K562 (cell line): ENCODE results near the gene ZFP36.

Experiments
- FIP1L1 ChIP-seq: fragments of 200-400 bp; formaldehyde crosslinking; IDR thresholded peaks from 2 replicates; pipeline ENCODE4 v1.6.1; 2018; ENCODE audit warnings: mild to moderate bottlenecking, low read depth, low read length; ENCODE audit not compliant: poor library complexity, severe bottlenecking
- MYC ChIP-seq, 2 experiments: fragments of 250-450 bp in 1 of 2; sonication (Bioruptor Pico) in 1 of 2; IDR thresholded peaks; 2 replicates each; pipeline versions ENCODE4 v1.5.1 to v1.6.1; 2012 to 2021; ENCODE audit warnings: low read depth in 2 of 2, borderline replicate concordance in 1 of 2, improper control_type of control experiment in 1 of 2, low read length in 1 of 2, mild to moderate bottlenecking in 1 of 2, moderate library complexity in 1 of 2
- NFYB ChIP-seq: IDR thresholded peaks from 2 replicates; pipeline ENCODE4 v1.6.1; 2011; ENCODE audit warnings: mild to moderate bottlenecking, moderate library complexity; ENCODE audit not compliant: insufficient read length; ENCODE audit errors: extremely low read depth
- NONO ChIP-seq, 2 experiments: fragments of 200-400 bp in 1 of 2; fragments of 450-650 bp in 1 of 2; formaldehyde crosslinking in 1 of 2; IDR thresholded peaks; 2 replicates each; pipeline ENCODE4 v1.6.1; 2017; ENCODE audit warnings: low read depth in 2 of 2, mild to moderate bottlenecking in 2 of 2, moderate library complexity in 2 of 2, low read length in 1 of 2
- TGIF2 ChIP-seq: sonication (generic); formaldehyde crosslinking; IDR thresholded peaks from 2 replicates; pipeline ENCODE4 v1.8.1; 2022; ENCODE audit warnings: mild to moderate bottlenecking, missing genetic modification reagents, moderate library complexity
- YY1 ChIP-seq, 3 experiments: IDR thresholded peaks; 2 replicates each; pipeline ENCODE4 v1.6.1; 2011; ENCODE audit warnings: low read length in 2 of 3, mild to moderate bottlenecking in 2 of 3, moderate library complexity in 2 of 3, borderline replicate concordance in 1 of 3, control low read depth in 1 of 3, low read depth in 1 of 3; ENCODE audit not compliant: insufficient read depth in 3 of 3, insufficient replicate concordance in 2 of 3, control insufficient read depth in 1 of 3, insufficient read length in 1 of 3; ENCODE audit errors: extremely low read depth in 1 of 3
- ZNF24 ChIP-seq: fragments of 450-650 bp; IDR thresholded peaks from 2 replicates; pipeline ENCODE4 v1.6.1; 2016
- TF ChIP-seq, protein P1 (sequence below): fragments of 250-450 bp; sonication (Bioruptor Pico); IDR thresholded peaks from 2 replicates; pipeline ENCODE4 v1.8.0; 2021; ENCODE audit warnings: moderate library complexity, mild to moderate bottlenecking, inconsistent platforms
- TF ChIP-seq, protein P2 (sequence below), 3 experiments: IDR thresholded peaks in 2 of 3; conservative IDR thresholded peaks in 1 of 3; 2 replicates each; pipeline ENCODE4 v1.5.1; 2011 to 2012; ENCODE audit warnings: low read length in 3 of 3, mild to moderate bottlenecking in 3 of 3, control low read depth in 2 of 3, improper control_type of control experiment in 1 of 3, inconsistent platforms in 1 of 3, low read depth in 1 of 3, mixed read lengths in 1 of 3, moderate library complexity in 1 of 3; ENCODE audit not compliant: insufficient read depth in 2 of 3
- TF ChIP-seq, protein P3 (sequence below), 2 experiments: fragments of 450-650 bp; formaldehyde crosslinking in 1 of 2; IDR thresholded peaks; 2 replicates each; pipeline versions ENCODE4 v1.4.0 to v1.6.1; 2014 to 2020; ENCODE audit warnings: mild to moderate bottlenecking in 2 of 2, borderline replicate concordance in 1 of 2, low read depth in 1 of 2
- TF ChIP-seq, protein P4 (sequence below): fragments of 450-650 bp; formaldehyde crosslinking; IDR thresholded peaks from 2 replicates; pipeline ENCODE4 v1.4.0; 2022; ENCODE audit warnings: mild to moderate bottlenecking, moderate library complexity

DNA sequence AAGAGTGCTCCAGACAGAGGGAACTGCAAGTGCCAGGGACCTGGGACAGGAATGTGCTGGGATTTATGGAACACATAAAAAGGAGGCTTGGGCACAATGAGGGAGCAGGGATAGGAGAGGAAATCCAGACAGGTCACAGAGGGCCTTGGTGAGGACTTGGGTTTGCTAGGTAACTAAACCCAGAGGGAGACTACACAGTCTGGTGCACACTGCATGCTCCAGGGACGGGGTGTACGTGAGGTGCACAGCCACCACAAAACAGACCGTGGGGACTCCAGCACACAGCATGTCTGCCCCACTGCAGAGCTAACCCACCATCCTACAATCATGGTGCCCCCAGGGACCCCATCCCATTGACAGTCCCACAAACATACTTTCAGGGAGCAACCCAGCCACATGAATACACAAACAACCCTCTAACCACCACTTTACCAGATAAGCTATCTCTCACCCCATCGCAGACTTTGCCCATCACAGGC lies 5.5 kb upstream of the ZFP36 start:
- TF ChIP-seq ZNF24 (no peak), TGIF2 (no peak), FIP1L1 (no peak), MYC (IDR thresholded peaks at IDR 0.05; ENCODE audit: low read depth, low read length) (0 out of 2 replicates have a peak, but pooled peaks have one; percentile 18), MYC (CRISPR knock-in tag; IDR thresholded peaks at IDR 0.05; ENCODE audit: borderline replicate concordance, low read depth) (no peak), NFYB (no peak), YY1 (IDR thresholded peaks at IDR 0.05; ENCODE audit: borderline replicate concordance in 1 of 3, control insufficient read depth in 1 of 3, extremely low read depth in 1 of 3, insufficient read depth in 3 of 3, insufficient read length in 1 of 3, insufficient replicate concordance in 2 of 3, low read depth in 1 of 3, low read length in 2 of 3) (no peak), NONO (IDR thresholded peaks at IDR 0.05; ENCODE audit: low read depth in 2 of 2, low read length in 1 of 2) (no peak)
- TF ChIP-seq, protein P1, sequence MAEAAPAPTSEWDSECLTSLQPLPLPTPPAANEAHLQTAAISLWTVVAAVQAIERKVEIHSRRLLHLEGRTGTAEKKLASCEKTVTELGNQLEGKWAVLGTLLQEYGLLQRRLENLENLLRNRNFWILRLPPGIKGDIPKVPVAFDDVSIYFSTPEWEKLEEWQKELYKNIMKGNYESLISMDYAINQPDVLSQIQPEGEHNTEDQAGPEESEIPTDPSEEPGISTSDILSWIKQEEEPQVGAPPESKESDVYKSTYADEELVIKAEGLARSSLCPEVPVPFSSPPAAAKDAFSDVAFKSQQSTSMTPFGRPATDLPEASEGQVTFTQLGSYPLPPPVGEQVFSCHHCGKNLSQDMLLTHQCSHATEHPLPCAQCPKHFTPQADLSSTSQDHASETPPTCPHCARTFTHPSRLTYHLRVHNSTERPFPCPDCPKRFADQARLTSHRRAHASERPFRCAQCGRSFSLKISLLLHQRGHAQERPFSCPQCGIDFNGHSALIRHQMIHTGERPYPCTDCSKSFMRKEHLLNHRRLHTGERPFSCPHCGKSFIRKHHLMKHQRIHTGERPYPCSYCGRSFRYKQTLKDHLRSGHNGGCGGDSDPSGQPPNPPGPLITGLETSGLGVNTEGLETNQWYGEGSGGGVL (CRISPR knock-in tag), result no peak
- TF ChIP-seq, protein P2, sequence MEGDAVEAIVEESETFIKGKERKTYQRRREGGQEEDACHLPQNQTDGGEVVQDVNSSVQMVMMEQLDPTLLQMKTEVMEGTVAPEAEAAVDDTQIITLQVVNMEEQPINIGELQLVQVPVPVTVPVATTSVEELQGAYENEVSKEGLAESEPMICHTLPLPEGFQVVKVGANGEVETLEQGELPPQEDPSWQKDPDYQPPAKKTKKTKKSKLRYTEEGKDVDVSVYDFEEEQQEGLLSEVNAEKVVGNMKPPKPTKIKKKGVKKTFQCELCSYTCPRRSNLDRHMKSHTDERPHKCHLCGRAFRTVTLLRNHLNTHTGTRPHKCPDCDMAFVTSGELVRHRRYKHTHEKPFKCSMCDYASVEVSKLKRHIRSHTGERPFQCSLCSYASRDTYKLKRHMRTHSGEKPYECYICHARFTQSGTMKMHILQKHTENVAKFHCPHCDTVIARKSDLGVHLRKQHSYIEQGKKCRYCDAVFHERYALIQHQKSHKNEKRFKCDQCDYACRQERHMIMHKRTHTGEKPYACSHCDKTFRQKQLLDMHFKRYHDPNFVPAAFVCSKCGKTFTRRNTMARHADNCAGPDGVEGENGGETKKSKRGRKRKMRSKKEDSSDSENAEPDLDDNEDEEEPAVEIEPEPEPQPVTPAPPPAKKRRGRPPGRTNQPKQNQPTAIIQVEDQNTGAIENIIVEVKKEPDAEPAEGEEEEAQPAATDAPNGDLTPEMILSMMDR (IDR thresholded peaks at IDR 0.05 in 2 of 3, conservative IDR thresholded peaks at IDR 0.05 in 1 of 3; ENCODE audit: insufficient read depth in 2 of 3, low read depth in 1 of 3, low read length in 3 of 3), result no peak
- TF ChIP-seq, protein P3, sequence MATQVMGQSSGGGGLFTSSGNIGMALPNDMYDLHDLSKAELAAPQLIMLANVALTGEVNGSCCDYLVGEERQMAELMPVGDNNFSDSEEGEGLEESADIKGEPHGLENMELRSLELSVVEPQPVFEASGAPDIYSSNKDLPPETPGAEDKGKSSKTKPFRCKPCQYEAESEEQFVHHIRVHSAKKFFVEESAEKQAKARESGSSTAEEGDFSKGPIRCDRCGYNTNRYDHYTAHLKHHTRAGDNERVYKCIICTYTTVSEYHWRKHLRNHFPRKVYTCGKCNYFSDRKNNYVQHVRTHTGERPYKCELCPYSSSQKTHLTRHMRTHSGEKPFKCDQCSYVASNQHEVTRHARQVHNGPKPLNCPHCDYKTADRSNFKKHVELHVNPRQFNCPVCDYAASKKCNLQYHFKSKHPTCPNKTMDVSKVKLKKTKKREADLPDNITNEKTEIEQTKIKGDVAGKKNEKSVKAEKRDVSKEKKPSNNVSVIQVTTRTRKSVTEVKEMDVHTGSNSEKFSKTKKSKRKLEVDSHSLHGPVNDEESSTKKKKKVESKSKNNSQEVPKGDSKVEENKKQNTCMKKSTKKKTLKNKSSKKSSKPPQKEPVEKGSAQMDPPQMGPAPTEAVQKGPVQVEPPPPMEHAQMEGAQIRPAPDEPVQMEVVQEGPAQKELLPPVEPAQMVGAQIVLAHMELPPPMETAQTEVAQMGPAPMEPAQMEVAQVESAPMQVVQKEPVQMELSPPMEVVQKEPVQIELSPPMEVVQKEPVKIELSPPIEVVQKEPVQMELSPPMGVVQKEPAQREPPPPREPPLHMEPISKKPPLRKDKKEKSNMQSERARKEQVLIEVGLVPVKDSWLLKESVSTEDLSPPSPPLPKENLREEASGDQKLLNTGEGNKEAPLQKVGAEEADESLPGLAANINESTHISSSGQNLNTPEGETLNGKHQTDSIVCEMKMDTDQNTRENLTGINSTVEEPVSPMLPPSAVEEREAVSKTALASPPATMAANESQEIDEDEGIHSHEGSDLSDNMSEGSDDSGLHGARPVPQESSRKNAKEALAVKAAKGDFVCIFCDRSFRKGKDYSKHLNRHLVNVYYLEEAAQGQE (IDR thresholded peaks at IDR 0.05; ENCODE audit: borderline replicate concordance), result no peak
- TF ChIP-seq, protein P3 (CRISPR knock-in tag; IDR thresholded peaks at IDR 0.05; ENCODE audit: low read depth), result no peak
- TF ChIP-seq, protein P4, sequence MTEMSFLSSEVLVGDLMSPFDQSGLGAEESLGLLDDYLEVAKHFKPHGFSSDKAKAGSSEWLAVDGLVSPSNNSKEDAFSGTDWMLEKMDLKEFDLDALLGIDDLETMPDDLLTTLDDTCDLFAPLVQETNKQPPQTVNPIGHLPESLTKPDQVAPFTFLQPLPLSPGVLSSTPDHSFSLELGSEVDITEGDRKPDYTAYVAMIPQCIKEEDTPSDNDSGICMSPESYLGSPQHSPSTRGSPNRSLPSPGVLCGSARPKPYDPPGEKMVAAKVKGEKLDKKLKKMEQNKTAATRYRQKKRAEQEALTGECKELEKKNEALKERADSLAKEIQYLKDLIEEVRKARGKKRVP (CRISPR knock-in tag), result no peak
